Kidney (tissue), 14 donors: ENCODE measurements around the gene KLHL25. TPM values are rescaled to one million over a fixed set of nuclear protein-coding genes. Genes with fewer than 3 reads are reported as not detected.

Experiments
- DNase-seq, 5 donors: peaks; one replicate each; pipeline ENCODE4 v3.0.0-alpha.2; 2013 to 2020
- FAIRE-seq: peaks from 2 replicates; lab custom pipeline; 2012; peaks lifted over from hg19 to GRCh38; lab: Jason Lieb, UNC
- H3K27ac ChIP-seq, 2 donors: one replicate each; pipeline ENCODE4 v1.7.0; 2013; ENCODE audit warnings: low read depth in 2 of 2, low read length in 2 of 2, inconsistent platforms in 1 of 2
- H3K27me3 ChIP-seq: one replicate; pipeline ENCODE4 v1.7.1; 2013; ENCODE audit warnings: low read length, inconsistent platforms; ENCODE audit not compliant: control insufficient read depth, insufficient read depth
- H3K36me3 ChIP-seq, 3 donors: one replicate each; pipeline versions ENCODE4 v1.7.0 to v1.7.1; 2013; ENCODE audit warnings: low read length in 3 of 3, control low read depth in 1 of 3, inconsistent platforms in 1 of 3; ENCODE audit not compliant: insufficient read depth in 3 of 3, control insufficient read depth in 2 of 3
- H3K4me1 ChIP-seq, 3 donors: one replicate each; pipeline versions ENCODE4 v1.7.0 to v1.7.1; 2013; ENCODE audit warnings: low read length in 3 of 3, inconsistent platforms in 1 of 3, low read depth in 1 of 3; ENCODE audit not compliant: control insufficient read depth in 2 of 3, insufficient read depth in 2 of 3
- H3K4me3 ChIP-seq, 3 donors: one replicate each; pipeline versions ENCODE4 v1.7.0 to v1.8.1; 2013; ENCODE audit warnings: low read length in 3 of 3, control low read depth in 1 of 3, inconsistent platforms in 1 of 3
- H3K9ac ChIP-seq, 3 donors: one replicate each; pipeline versions ENCODE4 v1.7.0 to v1.7.1; 2013; ENCODE audit warnings: low read length in 3 of 3, control low read depth in 1 of 3, inconsistent platforms in 1 of 3
- H3K9me3 ChIP-seq, 3 donors: one replicate each; pipeline versions ENCODE4 v1.7.0 to v1.7.1; 2013; ENCODE audit warnings: low read length in 3 of 3, control low read depth in 1 of 3, inconsistent platforms in 1 of 3; ENCODE audit not compliant: control insufficient read depth in 2 of 3, insufficient read depth in 1 of 3
- CTCF ChIP-seq: IDR thresholded peaks from 3 replicates; pipeline ENCODE4 v1.5.1; 2012; ENCODE audit warnings: mild to moderate bottlenecking, moderate library complexity, borderline replicate concordance; ENCODE audit not compliant: insufficient read depth; ENCODE audit errors: extremely low read depth
- intact Hi-C: fragments of 100-400 bp; cut with DNase I; formaldehyde crosslinking; loops from one replicate; pipeline ENCODE4 v1.11.1; 2022
- polyA plus RNA-seq: library from polyadenylated mRNA; stranded (reverse); fragments of 350-450 nt; fragmentation: Illumina TruSeq; extraction: RNeasy Lipid Tissue Mini Kit (QIAGEN cat#74804); gene quantifications from one replicate; pipeline ENCODE4 v1.2.3, GENCODE V29; 2014; ENCODE audit warnings: low read depth, low replicate concordance; ENCODE audit not compliant: insufficient read depth
- total RNA-seq: library from RNA; stranded (reverse); fragmentation: NEBNext Ultra II Directional; extraction: Animal tissue kit (Norgen Biotek cat#: 25700); gene quantifications from one replicate; pipeline ENCODE4 v1.2.1, GENCODE V29; 2021
- donor health status: control.
- donor health status: control.
- donor health status: control.
- donor health status: control.
- donor health status: control.
- donor health status: DM: yes; HTN: yes; CAD: no.
- donor health status: Normal renal cell carcinoma (clear cell type).

Gene KLHL25
- total and polyA plus RNA-seq, 2 donors from 2014 or later, result 5.3 to 8.4 TPM

GRCh38 chr15:85792102-85792731 lies 2.5 kb downstream of the KLHL25 start:
- TF ChIP-seq CTCF, result no peak
- intact Hi-C loops, result no loop called here
- Histone ChIP-seq H3K9ac (no peak overlapping the region), H3K9me3 (no peaks in the 10 kb centered on the region), H3K27me3 (no peaks in the 10 kb centered on the region), H3K4me1 (peaks cover 0 to 21% (median 12%) of the 10 kb centered on the region in 3 donors), H3K4me3 (no peak overlapping the region), H3K36me3 (no peaks in the 10 kb centered on the region), H3K27ac (no peak overlapping the region)
- no peak for FAIRE-seq
- DNase-seq, result peak in 1 of 5 donors; percentile 24

DNA sequence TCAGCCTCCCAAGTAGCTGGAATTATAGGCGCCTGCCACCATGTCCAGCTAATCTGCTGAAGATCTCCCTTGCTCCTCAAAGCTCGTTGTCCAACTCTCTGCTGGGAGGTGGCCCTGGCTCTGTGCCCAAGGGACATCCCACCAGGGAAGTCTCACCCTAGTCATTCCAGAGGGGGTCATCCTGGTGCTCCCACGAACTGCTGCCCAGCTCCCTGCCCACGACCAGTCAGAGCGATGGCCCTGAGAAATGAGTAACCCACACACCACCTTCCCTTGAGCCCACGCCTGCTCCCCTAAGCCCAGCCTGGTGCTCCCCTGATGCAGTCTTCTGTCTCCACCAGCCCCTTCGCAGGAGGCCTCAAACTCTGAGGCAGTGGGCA lies 5.2 kb downstream of the KLHL25 start:
- Histone ChIP-seq H3K27ac (no peak overlapping the region), H3K4me1 (peaks cover 2 to 28% (median 26%) of the 10 kb centered on the region in 3 donors), H3K9ac (no peak overlapping the region), H3K27me3 (no peaks in the 10 kb centered on the region), H3K36me3 (no peaks in the 10 kb centered on the region), H3K9me3 (no peaks in the 10 kb centered on the region), H3K4me3 (no peak overlapping the region)
- intact Hi-C loops, result no loop called here
- FAIRE-seq (no peak), DNase-seq (peak in 1 of 5 donors; percentile 66)
- TF ChIP-seq CTCF, result no peak

- no peaks in the 10 kb centered on the region for H3K27me3 ChIP-seq
- no peak for TF ChIP-seq CTCF
- DNase-seq, result peak in 3 of 5 donors; percentile 37 to 82 (median 56)
Measured at GRCh38 chr15:85788771-85789495, 5.8 kb downstream of the KLHL25 start.

More at GRCh38 chr15:85788771-85789495, 5.8 kb downstream of the KLHL25 start:
- no peak overlapping the region for H3K27ac ChIP-seq
- H3K4me1 ChIP-seq, result peaks cover 2 to 28% (median 26%) of the 10 kb centered on the region in 3 donors
- H3K9me3 ChIP-seq, result no peaks in the 10 kb centered on the region
- no peak for FAIRE-seq
- H3K4me3 ChIP-seq, result no peak overlapping the region
- H3K9ac ChIP-seq, result no peak overlapping the region
- no peaks in the 10 kb centered on the region for H3K36me3 ChIP-seq
- intact Hi-C loops, result no loop called here
